GM23248 (cell line): Measurements from ENCODE around the gene MYG1. TPM values are rescaled to one million over a fixed set of nuclear protein-coding genes. Genes with fewer than 3 reads are reported as not detected.

Experiments
- DNase-seq: peaks from one replicate; pipeline ENCODE4 v3.0.0-alpha.2; 2015
- H2AFZ ChIP-seq: fragments of 200-600 bp; sonication (generic); 2 replicates; pipeline ENCODE4 v1.6.1; 2016; ENCODE audit warnings: antibody characterized with exemption
- H3F3A ChIP-seq: fragments of 200-600 bp; sonication (generic); 2 replicates; pipeline ENCODE4 v1.6.1; 2016; ENCODE audit warnings: mild to moderate bottlenecking, antibody characterized with exemption, mixed run types; ENCODE audit not compliant: insufficient read depth
- H3K27ac ChIP-seq: fragments of 200-600 bp; sonication (generic); 2 replicates; pipeline ENCODE4 v1.5.1; 2016; ENCODE audit warnings: mild to moderate bottlenecking
- H3K27me3 ChIP-seq: fragments of 200-600 bp; sonication (generic); replicated peaks from 2 replicates; pipeline ENCODE4 v1.6.1; 2016; ENCODE audit warnings: mild to moderate bottlenecking; ENCODE audit not compliant: insufficient read depth
- H3K36me3 ChIP-seq: fragments of 200-600 bp; sonication (generic); 2 replicates; pipeline ENCODE4 v1.6.1; 2016; ENCODE audit warnings: low read depth, mild to moderate bottlenecking
- H3K4me1 ChIP-seq: fragments of 200-600 bp; sonication (generic); 2 replicates; pipeline ENCODE4 v1.6.1; 2016; ENCODE audit warnings: mild to moderate bottlenecking; ENCODE audit not compliant: insufficient read depth
- H3K4me2 ChIP-seq: fragments of 200-600 bp; sonication (generic); one replicate; pipeline ENCODE4 v1.6.1; 2016; ENCODE audit warnings: mild to moderate bottlenecking; ENCODE audit not compliant: unreplicated experiment
- H3K4me3 ChIP-seq: fragments of 200-600 bp; sonication (generic); 2 replicates; pipeline ENCODE4 v1.5.1; 2016; ENCODE audit warnings: mild to moderate bottlenecking
- H3K79me2 ChIP-seq: fragments of 200-600 bp; sonication (generic); 2 replicates; pipeline ENCODE4 v1.6.1; 2016; ENCODE audit warnings: mild to moderate bottlenecking; ENCODE audit not compliant: insufficient read depth
- H3K9ac ChIP-seq: fragments of 200-600 bp; sonication (generic); 2 replicates; pipeline ENCODE4 v1.6.1; 2016; ENCODE audit warnings: mild to moderate bottlenecking
- H3K9me2 ChIP-seq: fragments of 200-600 bp; sonication (generic); 2 replicates; pipeline ENCODE4 v1.6.1; 2016; ENCODE audit warnings: mixed run types, mild to moderate bottlenecking, moderate library complexity; ENCODE audit not compliant: insufficient read depth
- H3K9me3 ChIP-seq: fragments of 200-600 bp; sonication (generic); one replicate; pipeline ENCODE4 v1.6.1; 2017; ENCODE audit warnings: low read depth
- H4K20me1 ChIP-seq: fragments of 200-600 bp; sonication (generic); 2 replicates; pipeline ENCODE4 v1.6.0; 2016; ENCODE audit not compliant: insufficient read depth
- EZH2 ChIP-seq: fragments of 200-600 bp; sonication (generic); IDR thresholded peaks from 2 replicates; pipeline ENCODE4 v1.6.1; 2018; ENCODE audit warnings: antibody characterized with exemption, mild to moderate bottlenecking; ENCODE audit not compliant: insufficient read depth, poor library complexity, severe bottlenecking
- EZH2phosphoT487 ChIP-seq: fragments of 200-600 bp; sonication (generic); IDR thresholded peaks from 2 replicates; pipeline ENCODE4 v1.6.1; 2018; ENCODE audit warnings: antibody characterized with exemption, moderate library complexity, mild to moderate bottlenecking, low read depth; ENCODE audit not compliant: insufficient read depth
- WGBS, 2 experiments: methylation state at CpG; one replicate each; pipeline ENCODE4 v1.1.6; 2015 to 2017; ENCODE audit warnings: low lambda C conversion rate in 2 of 2, low coverage in 1 of 2; ENCODE audit errors: missing lambda C conversion rate in 2 of 2; 5-methylcytosine and 5-hydroxymethylcytosine counted together
- in situ Hi-C: fragments of 300-500 bp; cut with MboI; formaldehyde crosslinking; loops from 2 replicates; pipeline ENCODE4 v1.15.0; 2020
- polyA plus RNA-seq: library from polyadenylated mRNA; unstranded; fragments of >200 nt; fragmentation: Nextera tagmentation; extraction: Ambion mirVana; gene quantifications from 2 replicates; pipeline ENCODE4 v1.2.1, GENCODE V29; 2016
- total RNA-seq: library from RNA; depleted of rRNA; stranded (reverse); fragments of >200 nt; shearing (Covaris generic); gene quantifications from 2 replicates; pipeline ENCODE4 v1.2.3, GENCODE V29; 2014

MYG1 gene
- total and polyA plus RNA-seq, 2 experiments from 2014 or later = 39.6 to 47.8 TPM

- no peaks in the 10 kb centered on the region for H3K27me3 ChIP-seq
- no peaks in the 10 kb centered on the region for H3K36me3 ChIP-seq
- H3K4me1 ChIP-seq = peaks cover 17% of the 10 kb centered on the region
- peaks cover 19% of the 10 kb centered on the region; the same call in 1 of the 2 replicates for H3F3A ChIP-seq
- H3K4me3 ChIP-seq = peak overlapping the region; percentile 80
- H2AFZ ChIP-seq = peak overlapping the region; percentile 85
- 4 to 8% methylated on average over 11 to 15 of the region's 19 CpGs for WGBS, 2 experiments
- no peaks in the 10 kb centered on the region for H4K20me1 ChIP-seq
- in situ Hi-C loops = no loop called here
- H3K9me3 ChIP-seq = no peaks in the 10 kb centered on the region
- H3K9ac ChIP-seq = peak overlapping the region; percentile 85
- TF ChIP-seq EZH2 (no peak), EZH2phosphoT487 (no peak)
- no peaks in the 10 kb centered on the region for H3K9me2 ChIP-seq
- DNase-seq = no peak
- H3K79me2 ChIP-seq = no peaks in the 10 kb centered on the region
- no peak overlapping the region for H3K27ac ChIP-seq
- peak overlapping the region; percentile 60 for H3K4me2 ChIP-seq
Measured at GRCh38 chr12:53344487-53344823, 45.0 kb downstream of the MYG1 start.

GRCh38 chr12:53344824-53345485, 45.5 kb downstream of the MYG1 start:
- no peaks in the 10 kb centered on the region for H3K27me3 ChIP-seq
- DNase-seq = peak; percentile 88
- H3K9ac ChIP-seq = peak overlapping the region; percentile 85
- 0 to 1% methylated on average over 22 to 28 of the region's 50 CpGs for WGBS, 2 experiments
- TF ChIP-seq EZH2 (no peak), EZH2phosphoT487 (no peak)
- no peaks in the 10 kb centered on the region for H3K36me3 ChIP-seq
- H3K4me3 ChIP-seq = peak overlapping the region; percentile 80
- H3K4me1 ChIP-seq = peaks cover 17% of the 10 kb centered on the region
- peak overlapping the region; percentile 90 for H3K4me2 ChIP-seq
- H3K9me2 ChIP-seq = no peaks in the 10 kb centered on the region
- peak overlapping the region; percentile 49 for H3K27ac ChIP-seq
- peak overlapping the region; percentile 85 for H2AFZ ChIP-seq
- H3K79me2 ChIP-seq = no peaks in the 10 kb centered on the region
- H3K9me3 ChIP-seq = no peaks in the 10 kb centered on the region
- H3F3A ChIP-seq = peaks cover 19% of the 10 kb centered on the region; the same call in 1 of the 2 replicates
- no peaks in the 10 kb centered on the region for H4K20me1 ChIP-seq
- in situ Hi-C loops = no loop called here

- Histone ChIP-seq H3F3A (peaks cover 19% of the 10 kb centered on the region; the same call in 1 of the 2 replicates), H3K4me3 (peak overlapping the region; percentile 80), H3K4me2 (peak overlapping the region; percentile 90), H3K27ac (peak overlapping the region; percentile 49; the same call in 1 of the 2 replicates), H3K79me2 (no peaks in the 10 kb centered on the region), H3K36me3 (no peaks in the 10 kb centered on the region), H3K27me3 (no peaks in the 10 kb centered on the region), H4K20me1 (no peaks in the 10 kb centered on the region), H2AFZ (peak overlapping the region; percentile 85), H3K9ac (peak overlapping the region; percentile 85), H3K9me2 (no peaks in the 10 kb centered on the region), H3K9me3 (no peaks in the 10 kb centered on the region), H3K4me1 (peaks cover 17% of the 10 kb centered on the region)
- peak; percentile 72 for DNase-seq
- in situ Hi-C loops = no loop called here
- WGBS, 2 experiments = 17 to 25% methylated on average over 10 of the region's 10 CpGs
- TF ChIP-seq EZH2phosphoT487 (no peak), EZH2 (no peak)
Measured at GRCh38 chr12:53345486-53346188, 46.1 kb downstream of the MYG1 start.

- H3K9me2 ChIP-seq = no peaks in the 10 kb centered on the region
- WGBS, 2 experiments = 71 to 77% methylated on average over 1 of the region's 1 CpG
- H3K79me2 ChIP-seq = no peaks in the 10 kb centered on the region
- peaks cover 17% of the 10 kb centered on the region for H3K4me1 ChIP-seq
- H3K9me3 ChIP-seq = no peaks in the 10 kb centered on the region
- H3K27me3 ChIP-seq = no peaks in the 10 kb centered on the region
- peaks cover 19% of the 10 kb centered on the region; the same call in 1 of the 2 replicates for H3F3A ChIP-seq
- no peak overlapping the region for H3K4me2 ChIP-seq
- H3K4me3 ChIP-seq = no peak overlapping the region
- H4K20me1 ChIP-seq = no peaks in the 10 kb centered on the region
- DNase-seq = no peak
- H2AFZ ChIP-seq = 0 out of 2 replicates have a peak overlapping the region, but pooled peaks have one; percentile 85
- TF ChIP-seq EZH2 (no peak), EZH2phosphoT487 (no peak)
- H3K9ac ChIP-seq = no peak overlapping the region
- in situ Hi-C loops = no loop called here
- no peak overlapping the region for H3K27ac ChIP-seq
- no peaks in the 10 kb centered on the region for H3K36me3 ChIP-seq
Measured at GRCh38 chr12:53346491-53346890, 47.0 kb downstream of the MYG1 start.
